Neural progenitor cell (in vitro differentiated cells): ENCODE measurements around the gene CHTOP. TPM values are rescaled to one million over a fixed set of nuclear protein-coding genes. Genes with fewer than 3 reads are reported as not detected.

Source experiments
- DNase-seq: peaks from one replicate; pipeline ENCODE4 v3.0.0-alpha.2; 2016; ENCODE audit warnings: low spot score
- H2AFZ ChIP-seq: fragments of 200-600 bp; sonication (generic); replicated peaks from 2 replicates; pipeline ENCODE4 v1.6.1; 2016; ENCODE audit warnings: antibody characterized with exemption
- H3F3A ChIP-seq: fragments of 200-600 bp; sonication (generic); 2 replicates; pipeline ENCODE4 v1.6.1; 2016; ENCODE audit warnings: antibody characterized with exemption, low read depth
- H3K27ac ChIP-seq: fragments of 200-600 bp; sonication (generic); 2 replicates; pipeline ENCODE4 v1.5.1; 2016; ENCODE audit warnings: mild to moderate bottlenecking
- H3K27me3 ChIP-seq: fragments of 200-600 bp; sonication (generic); 2 replicates; pipeline ENCODE4 v1.6.1; 2016; ENCODE audit warnings: mild to moderate bottlenecking, moderate library complexity
- H3K36me3 ChIP-seq: fragments of 200-600 bp; sonication (generic); 2 replicates; pipeline ENCODE4 v1.5.1; 2016
- H3K4me1 ChIP-seq: fragments of 200-600 bp; sonication (generic); 2 replicates; pipeline ENCODE4 v1.6.1; 2016; ENCODE audit warnings: mixed run types
- H3K4me2 ChIP-seq: fragments of 200-600 bp; sonication (generic); 2 replicates; pipeline ENCODE4 v1.6.1; 2016
- H3K4me3 ChIP-seq: fragments of 200-600 bp; sonication (generic); 2 replicates; pipeline ENCODE4 v1.5.1; 2016
- H3K79me2 ChIP-seq: fragments of 200-600 bp; sonication (generic); 2 replicates; pipeline ENCODE4 v1.6.1; 2016; ENCODE audit warnings: low read depth
- H3K9ac ChIP-seq: fragments of 200-600 bp; sonication (generic); 2 replicates; pipeline ENCODE4 v1.6.1; 2016
- H3K9me3 ChIP-seq: fragments of 200-600 bp; sonication (generic); 2 replicates; pipeline ENCODE4 v1.5.1; 2016; ENCODE audit warnings: low read depth
- H4K20me1 ChIP-seq: fragments of 200-600 bp; sonication (generic); 2 replicates; pipeline ENCODE4 v1.6.1; 2016; ENCODE audit warnings: low read depth
- H3K27ac Mint-ChIP-seq: 3 replicates; pipeline ENCODE4 v1.8.0; 2021; ENCODE audit warnings: mixed read lengths
- H3K27me3 Mint-ChIP-seq: 2 replicates; pipeline ENCODE4 v1.8.0; 2022; ENCODE audit warnings: low read depth, mild to moderate bottlenecking, inconsistent platforms, moderate library complexity, mixed read lengths; ENCODE audit not compliant: insufficient read depth
- H3K36me3 Mint-ChIP-seq: 3 replicates; pipeline ENCODE4 v1.8.0; 2021; ENCODE audit warnings: mixed read lengths
- H3K4me1 Mint-ChIP-seq: 3 replicates; pipeline ENCODE4 v1.8.0; 2021; ENCODE audit warnings: mixed read lengths
- H3K4me3 Mint-ChIP-seq: 3 replicates; pipeline ENCODE4 v1.8.0; 2021; ENCODE audit warnings: mild to moderate bottlenecking, moderate library complexity, mixed read lengths
- H3K9me3 Mint-ChIP-seq: 3 replicates; pipeline ENCODE4 v1.8.0; 2020; ENCODE audit warnings: mixed read lengths
- EZH2 ChIP-seq: fragments of 200-600 bp; sonication (generic); IDR thresholded peaks from 2 replicates; pipeline ENCODE4 v1.6.1; 2017; ENCODE audit warnings: antibody characterized with exemption, mild to moderate bottlenecking, moderate library complexity
- EZH2phosphoT487 ChIP-seq: fragments of 200-600 bp; sonication (generic); IDR thresholded peaks from 2 replicates; pipeline ENCODE4 v1.6.1; 2017; ENCODE audit warnings: antibody characterized with exemption
- total RNA-seq: library from RNA; depleted of rRNA; stranded (reverse); fragments of >200 nt; gene quantifications from 2 replicates; pipeline ENCODE4 v1.2.3, GENCODE V29; 2015; ENCODE audit warnings: low replicate concordance
- TF ChIP-seq, protein P1 (sequence below): fragments of 200-600 bp; sonication (generic); IDR thresholded peaks from 2 replicates; pipeline ENCODE4 v1.5.1; 2017; ENCODE audit warnings: antibody characterized with exemption, mild to moderate bottlenecking

CHTOP gene
- total RNA-seq, 1 donor from 2014 or later, result 96.1 TPM

- peaks cover 4% of the 10 kb centered on the region for H3K27me3 Mint-ChIP-seq
- Histone ChIP-seq H4K20me1 (no peaks in the 10 kb centered on the region), H3K9ac (no peak overlapping the region), H3K4me1 (peaks cover 16% of the 10 kb centered on the region), H3K4me3 (no peak overlapping the region), H2AFZ (no peak overlapping the region), H3K27ac (no peak overlapping the region), H3K4me2 (no peak overlapping the region), H3K27me3 (no peaks in the 10 kb centered on the region), H3F3A (no peaks in the 10 kb centered on the region), H3K9me3 (no peaks in the 10 kb centered on the region), H3K79me2 (no peaks in the 10 kb centered on the region), H3K36me3 (no peaks in the 10 kb centered on the region)
- H3K36me3 Mint-ChIP-seq, result peaks cover 9% of the 10 kb centered on the region
- no peak overlapping the region for H3K4me3 Mint-ChIP-seq
- no peak overlapping the region for H3K27ac Mint-ChIP-seq
- peaks cover 4% of the 10 kb centered on the region for H3K9me3 Mint-ChIP-seq
- H3K4me1 Mint-ChIP-seq, result peaks cover 6% of the 10 kb centered on the region
- TF ChIP-seq, protein P1, sequence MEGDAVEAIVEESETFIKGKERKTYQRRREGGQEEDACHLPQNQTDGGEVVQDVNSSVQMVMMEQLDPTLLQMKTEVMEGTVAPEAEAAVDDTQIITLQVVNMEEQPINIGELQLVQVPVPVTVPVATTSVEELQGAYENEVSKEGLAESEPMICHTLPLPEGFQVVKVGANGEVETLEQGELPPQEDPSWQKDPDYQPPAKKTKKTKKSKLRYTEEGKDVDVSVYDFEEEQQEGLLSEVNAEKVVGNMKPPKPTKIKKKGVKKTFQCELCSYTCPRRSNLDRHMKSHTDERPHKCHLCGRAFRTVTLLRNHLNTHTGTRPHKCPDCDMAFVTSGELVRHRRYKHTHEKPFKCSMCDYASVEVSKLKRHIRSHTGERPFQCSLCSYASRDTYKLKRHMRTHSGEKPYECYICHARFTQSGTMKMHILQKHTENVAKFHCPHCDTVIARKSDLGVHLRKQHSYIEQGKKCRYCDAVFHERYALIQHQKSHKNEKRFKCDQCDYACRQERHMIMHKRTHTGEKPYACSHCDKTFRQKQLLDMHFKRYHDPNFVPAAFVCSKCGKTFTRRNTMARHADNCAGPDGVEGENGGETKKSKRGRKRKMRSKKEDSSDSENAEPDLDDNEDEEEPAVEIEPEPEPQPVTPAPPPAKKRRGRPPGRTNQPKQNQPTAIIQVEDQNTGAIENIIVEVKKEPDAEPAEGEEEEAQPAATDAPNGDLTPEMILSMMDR, result no peak
- TF ChIP-seq EZH2phosphoT487, result no peak
- TF ChIP-seq EZH2, result no peak
- no peak for DNase-seq
These were observed 19.0 kb upstream of the CHTOP start for GRCh38 chr1:153614906-153615305.

DNA sequence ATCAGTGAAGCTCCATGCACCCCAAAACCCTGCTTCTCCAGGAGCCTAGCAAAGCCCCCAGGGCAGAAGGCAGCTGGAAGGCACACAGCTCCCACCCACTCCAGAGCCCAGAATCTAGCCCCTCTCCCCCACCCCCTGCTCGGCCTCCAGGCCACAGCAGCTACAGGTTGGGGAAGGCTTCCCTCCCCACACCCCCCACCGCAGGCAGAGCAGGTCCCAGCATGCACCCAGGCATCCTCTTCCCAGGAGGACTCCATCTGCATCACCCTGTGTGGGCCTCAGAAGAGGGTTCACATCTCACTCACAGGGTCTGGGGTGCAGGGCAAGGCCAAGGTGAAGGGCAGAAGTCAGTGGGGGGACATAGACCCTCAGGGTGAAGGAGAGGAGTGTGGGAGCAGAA is 18.5 kb upstream of the CHTOP start:
- Mint-ChIP-seq H3K4me1 (peaks cover 4% of the 10 kb centered on the region), H3K27me3 (peaks cover 2% of the 10 kb centered on the region), H3K27ac (no peak overlapping the region), H3K9me3 (peaks cover 4% of the 10 kb centered on the region), H3K36me3 (peaks cover 9% of the 10 kb centered on the region), H3K4me3 (no peak overlapping the region)
- no peak overlapping the region for H3K4me3 ChIP-seq
- no peak overlapping the region for H3K9ac ChIP-seq
- no peak for DNase-seq
- H3K27me3 ChIP-seq, result no peaks in the 10 kb centered on the region
- H3F3A ChIP-seq, result no peaks in the 10 kb centered on the region
- no peaks in the 10 kb centered on the region for H4K20me1 ChIP-seq
- no peak overlapping the region for H3K27ac ChIP-seq
- H3K36me3 ChIP-seq, result no peaks in the 10 kb centered on the region
- H3K4me1 ChIP-seq, result peaks cover 16% of the 10 kb centered on the region
- H3K79me2 ChIP-seq, result no peaks in the 10 kb centered on the region
- H3K9me3 ChIP-seq, result no peaks in the 10 kb centered on the region
- TF ChIP-seq, protein P1, result no peak
- TF ChIP-seq EZH2phosphoT487 (no peak), EZH2 (no peak)
- no peak overlapping the region for H3K4me2 ChIP-seq
- no peak overlapping the region for H2AFZ ChIP-seq

GRCh38 chr1:153616144-153616916 is 17.5 kb upstream of the CHTOP start, which contains the start of gene S100A14:
S100A14 (minus strand) TSS chr1:153616325; CDS start chr1:153615858, 467 bp downstream.
- Histone ChIP-seq H3F3A (no peaks in the 10 kb centered on the region), H3K4me3 (no peak within 1 kb of the TSS), H4K20me1 (no peaks in the 10 kb centered on the region), H3K9ac (no peak within 1 kb of the TSS), H3K9me3 (no peaks in the 10 kb centered on the region), H3K27me3 (no peaks in the 10 kb centered on the region), H3K79me2 (no peaks in the 10 kb centered on the region), H3K36me3 (no peaks in the 10 kb centered on the region), H2AFZ (no peak within 1 kb of the TSS), H3K4me2 (no peak within 1 kb of the TSS), H3K4me1 (peaks cover 16% of the 10 kb centered on the region), H3K27ac (no peak within 1 kb of the TSS)
- H3K4me1 Mint-ChIP-seq, result peaks cover 4% of the 10 kb centered on the region
- H3K4me3 Mint-ChIP-seq, result no peak within 1 kb of the TSS
- H3K9me3 Mint-ChIP-seq, result peaks cover 7% of the 10 kb centered on the region
- peaks cover 2% of the 10 kb centered on the region for H3K27me3 Mint-ChIP-seq
- peaks cover 13% of the 10 kb centered on the region for H3K36me3 Mint-ChIP-seq
- TF ChIP-seq EZH2, result no peak
- no peak within 1 kb of the TSS for H3K27ac Mint-ChIP-seq
- no peak for DNase-seq

DNA sequence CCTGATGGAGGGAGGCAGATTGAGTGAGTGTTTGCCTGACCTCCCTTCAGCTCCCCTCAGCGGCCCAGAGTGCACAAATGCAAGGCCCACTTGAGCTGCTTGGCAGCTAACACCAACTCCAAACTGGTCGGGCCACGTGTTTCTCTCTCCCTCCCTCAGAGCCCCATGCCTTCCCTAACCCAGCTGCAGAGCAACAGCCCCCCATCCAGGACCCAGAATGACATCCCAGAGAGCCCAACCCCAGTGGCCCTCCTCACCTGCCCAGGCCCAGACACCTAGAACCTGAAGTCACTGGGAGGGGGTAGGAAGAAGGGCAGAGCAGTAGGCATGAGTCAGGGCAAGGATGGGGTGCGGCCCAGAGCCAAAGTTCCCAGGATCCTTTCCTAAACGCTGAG is 17.0 kb upstream of the CHTOP start:
- no peak overlapping the region for H3K27ac Mint-ChIP-seq

More for the DNA sequence above, 17.0 kb upstream of the CHTOP start:
- H3K79me2 ChIP-seq, result no peaks in the 10 kb centered on the region
- H3F3A ChIP-seq, result no peaks in the 10 kb centered on the region
- H3K36me3 ChIP-seq, result no peaks in the 10 kb centered on the region
- Mint-ChIP-seq H3K4me1 (peaks cover 4% of the 10 kb centered on the region), H3K4me3 (no peak overlapping the region), H3K27me3 (peaks cover 2% of the 10 kb centered on the region), H3K9me3 (peaks cover 7% of the 10 kb centered on the region), H3K36me3 (peaks cover 13% of the 10 kb centered on the region)
- no peak overlapping the region for H3K27ac ChIP-seq
- H3K9ac ChIP-seq, result no peak overlapping the region
- H3K9me3 ChIP-seq, result no peaks in the 10 kb centered on the region
- H3K4me3 ChIP-seq, result no peak overlapping the region
- H4K20me1 ChIP-seq, result no peaks in the 10 kb centered on the region
- peaks cover 12% of the 10 kb centered on the region for H3K4me1 ChIP-seq
- H2AFZ ChIP-seq, result no peak overlapping the region
- TF ChIP-seq, protein P1, result no peak
- TF ChIP-seq EZH2phosphoT487 (no peak), EZH2 (no peak)
- no peaks in the 10 kb centered on the region for H3K27me3 ChIP-seq
- no peak for DNase-seq
- H3K4me2 ChIP-seq, result no peak overlapping the region
